ENCODE data around the gene DENND1A. TPM values are rescaled to one million over a fixed set of nuclear protein-coding genes. Genes with fewer than 3 reads are reported as not detected.

DENND1A gene
- total RNA-seq, 1 experiment from 2014 or later, result 42.5 TPM

DNA sequence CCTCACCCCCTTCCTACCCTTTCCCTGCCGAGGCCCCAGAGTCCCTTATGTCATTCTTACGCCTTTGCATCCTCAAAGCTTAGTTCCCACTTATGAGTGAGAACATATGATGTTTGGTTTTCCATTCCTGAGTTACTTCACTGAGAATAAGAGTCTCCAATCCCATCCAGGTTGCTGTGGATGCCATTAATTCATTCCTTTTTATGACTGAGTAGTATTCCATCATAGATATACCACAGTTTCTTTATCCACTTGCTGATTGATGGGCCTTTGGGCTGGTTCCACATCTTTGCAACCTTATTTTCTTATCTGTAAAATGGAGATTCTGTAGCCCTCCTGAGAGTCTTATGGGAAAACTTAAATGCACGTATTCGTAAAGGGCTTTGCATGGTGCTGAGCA is 537.1 kb downstream of the DENND1A start:
- Mint-ChIP-seq H3K4me3 (ENCODE audit: unreplicated experiment) (no peak overlapping the region), H3K9me3 (ENCODE audit: unreplicated experiment) (no peaks in the 10 kb centered on the region), H3K27me3 (ENCODE audit: insufficient read depth, unreplicated experiment) (no peaks in the 10 kb centered on the region), H3K4me1 (ENCODE audit: insufficient read depth, unreplicated experiment) (no peaks in the 10 kb centered on the region), H3K36me3 (ENCODE audit: insufficient read depth, unreplicated experiment) (no peaks in the 10 kb centered on the region), H3K27ac (ENCODE audit: low read depth, unreplicated experiment) (no peak overlapping the region)
- TF ChIP-seq, protein P1, sequence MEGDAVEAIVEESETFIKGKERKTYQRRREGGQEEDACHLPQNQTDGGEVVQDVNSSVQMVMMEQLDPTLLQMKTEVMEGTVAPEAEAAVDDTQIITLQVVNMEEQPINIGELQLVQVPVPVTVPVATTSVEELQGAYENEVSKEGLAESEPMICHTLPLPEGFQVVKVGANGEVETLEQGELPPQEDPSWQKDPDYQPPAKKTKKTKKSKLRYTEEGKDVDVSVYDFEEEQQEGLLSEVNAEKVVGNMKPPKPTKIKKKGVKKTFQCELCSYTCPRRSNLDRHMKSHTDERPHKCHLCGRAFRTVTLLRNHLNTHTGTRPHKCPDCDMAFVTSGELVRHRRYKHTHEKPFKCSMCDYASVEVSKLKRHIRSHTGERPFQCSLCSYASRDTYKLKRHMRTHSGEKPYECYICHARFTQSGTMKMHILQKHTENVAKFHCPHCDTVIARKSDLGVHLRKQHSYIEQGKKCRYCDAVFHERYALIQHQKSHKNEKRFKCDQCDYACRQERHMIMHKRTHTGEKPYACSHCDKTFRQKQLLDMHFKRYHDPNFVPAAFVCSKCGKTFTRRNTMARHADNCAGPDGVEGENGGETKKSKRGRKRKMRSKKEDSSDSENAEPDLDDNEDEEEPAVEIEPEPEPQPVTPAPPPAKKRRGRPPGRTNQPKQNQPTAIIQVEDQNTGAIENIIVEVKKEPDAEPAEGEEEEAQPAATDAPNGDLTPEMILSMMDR (IDR thresholded peaks at IDR 0.05; ENCODE audit: unreplicated experiment), result no peak
- ChIA-PET POLR2A (interaction anchor here (0.6 kb wide), 1 partner anchor 95 kb away, joined by 3 read pairs; no protein-coding TSS in a partner anchor), CTCF (no interaction called here)
- BruUV-seq (replicated peaks), result no TSS peak
- DNase-seq (ENCODE audit: unreplicated experiment), result no peak
- intact Hi-C loops (cut with micrococcal nuclease), result no loop called here

- Mint-ChIP-seq H3K4me3 (ENCODE audit: unreplicated experiment) (no peak overlapping the region), H3K4me1 (ENCODE audit: insufficient read depth, unreplicated experiment) (no peaks in the 10 kb centered on the region), H3K36me3 (ENCODE audit: insufficient read depth, unreplicated experiment) (no peaks in the 10 kb centered on the region), H3K9me3 (ENCODE audit: unreplicated experiment) (no peaks in the 10 kb centered on the region), H3K27ac (ENCODE audit: low read depth, unreplicated experiment) (no peak overlapping the region), H3K27me3 (ENCODE audit: insufficient read depth, unreplicated experiment) (no peaks in the 10 kb centered on the region)
- CTCF ChIA-PET, result no interaction called here
- TF ChIP-seq, protein P1 (IDR thresholded peaks at IDR 0.05; ENCODE audit: unreplicated experiment), result no peak
- intact Hi-C loops (cut with micrococcal nuclease), result no loop called here
- POLR2A ChIA-PET, result no interaction called here
- DNase-seq (ENCODE audit: unreplicated experiment), result no peak
- no TSS peak for BruUV-seq (replicated peaks)
Measured at GRCh38 chr9:123391946-123392345, 538.0 kb downstream of the DENND1A start.

DNA sequence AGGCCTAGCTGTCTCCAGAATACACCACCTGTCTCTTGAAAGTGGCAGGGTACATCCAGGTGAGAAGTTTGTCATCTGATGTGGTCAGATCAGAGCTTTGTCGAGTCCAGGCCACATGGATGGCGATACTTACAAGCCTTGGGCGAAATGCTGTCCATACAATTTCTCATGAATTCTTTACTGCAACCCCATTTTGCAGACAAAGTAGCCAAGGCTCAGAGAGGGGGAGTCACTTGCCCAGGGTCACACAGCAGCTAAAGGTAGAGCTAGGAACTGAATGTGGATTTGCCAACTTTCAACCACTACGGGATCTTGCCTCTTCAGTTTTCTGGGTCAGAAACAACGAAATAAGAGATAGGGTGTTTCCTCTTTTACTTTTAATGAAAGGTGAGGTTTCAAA is 538.7 kb downstream of the DENND1A start:
- Mint-ChIP-seq H3K27ac (ENCODE audit: low read depth, unreplicated experiment) (no peak overlapping the region), H3K9me3 (ENCODE audit: unreplicated experiment) (no peaks in the 10 kb centered on the region), H3K4me1 (ENCODE audit: insufficient read depth, unreplicated experiment) (no peaks in the 10 kb centered on the region), H3K4me3 (ENCODE audit: unreplicated experiment) (no peak overlapping the region), H3K27me3 (ENCODE audit: insufficient read depth, unreplicated experiment) (no peaks in the 10 kb centered on the region), H3K36me3 (ENCODE audit: insufficient read depth, unreplicated experiment) (no peaks in the 10 kb centered on the region)
- ChIA-PET CTCF (no interaction called here), POLR2A (no interaction called here)
- DNase-seq (ENCODE audit: unreplicated experiment), result no peak
- no TSS peak for BruUV-seq (replicated peaks)
- intact Hi-C loops (cut with micrococcal nuclease), result no loop called here
- TF ChIP-seq, protein P1 (IDR thresholded peaks at IDR 0.05; ENCODE audit: unreplicated experiment), result no peak

DNA sequence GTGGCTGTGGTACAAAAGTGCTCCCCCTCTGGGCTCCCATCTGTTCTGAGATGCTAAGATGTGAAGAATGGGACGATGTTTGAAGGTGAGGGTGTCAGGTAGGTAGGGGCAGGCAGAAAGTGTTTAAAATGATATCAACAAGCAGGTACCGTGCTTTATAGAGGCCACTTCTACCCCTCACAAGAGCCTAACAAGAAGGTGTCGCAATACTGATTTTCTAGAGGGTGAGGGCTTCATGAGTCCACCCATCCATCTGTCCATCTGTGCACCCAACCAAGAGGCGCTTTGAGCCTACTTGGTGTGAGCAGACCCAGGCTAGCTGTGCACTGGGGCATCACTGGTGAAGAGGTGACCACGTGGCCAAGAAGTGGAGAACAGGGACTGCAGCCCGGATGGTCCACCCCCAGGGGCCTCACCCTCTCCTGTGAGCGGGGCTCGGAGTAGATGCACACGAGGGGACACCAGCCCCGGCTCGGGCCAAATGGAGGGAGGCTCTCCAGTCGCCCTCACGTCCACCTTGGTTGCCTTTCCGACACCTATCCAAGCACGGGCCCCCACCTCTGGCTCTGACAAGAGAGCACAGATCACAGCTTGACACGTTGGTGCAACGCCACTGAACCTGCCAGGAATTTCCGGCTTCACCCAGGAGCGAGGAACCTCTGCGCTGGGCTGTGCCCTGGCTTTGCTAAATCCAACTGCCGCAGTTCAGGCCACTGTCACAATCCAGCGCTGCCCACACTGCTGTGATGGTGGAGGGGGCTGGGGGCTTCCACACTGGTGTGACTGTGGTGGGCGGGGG is 539.4 kb downstream of the DENND1A start:
- H3K27ac Mint-ChIP-seq (ENCODE audit: low read depth, unreplicated experiment), result no peak overlapping the region
- H3K4me3 Mint-ChIP-seq (ENCODE audit: unreplicated experiment), result no peak overlapping the region
- no TSS peak for BruUV-seq (replicated peaks)
- POLR2A ChIA-PET, result no interaction called here
- H3K9me3 Mint-ChIP-seq (ENCODE audit: unreplicated experiment), result no peaks in the 10 kb centered on the region
- intact Hi-C loops (cut with micrococcal nuclease), result no loop called here
- CTCF ChIA-PET, result no interaction called here
- no peaks in the 10 kb centered on the region for H3K36me3 Mint-ChIP-seq (ENCODE audit: insufficient read depth, unreplicated experiment)
- H3K4me1 Mint-ChIP-seq (ENCODE audit: insufficient read depth, unreplicated experiment), result no peaks in the 10 kb centered on the region
- no peak for DNase-seq (ENCODE audit: unreplicated experiment)
- H3K27me3 Mint-ChIP-seq (ENCODE audit: insufficient read depth, unreplicated experiment), result no peaks in the 10 kb centered on the region
- TF ChIP-seq, protein P1 (IDR thresholded peaks at IDR 0.05; ENCODE audit: unreplicated experiment), result no peak
